Hepatocyte (in vitro differentiated cells): ENCODE data around the gene SHH.

Experiments used
- EZH2 ChIP-seq: fragments of 200-600 bp; sonication (generic); IDR thresholded peaks from 2 replicates; pipeline ENCODE4 v1.6.1; 2016; ENCODE audit warnings: antibody characterized with exemption, mild to moderate bottlenecking, borderline replicate concordance
- EZH2phosphoT487 ChIP-seq: fragments of 200-600 bp; sonication (generic); IDR thresholded peaks from one replicate; pipeline ENCODE4 v1.6.1; 2018; ENCODE audit warnings: antibody characterized with exemption, mild to moderate bottlenecking, low read depth, moderate library complexity; ENCODE audit not compliant: unreplicated experiment, severe bottlenecking
- TF ChIP-seq, protein P1 (sequence below): fragments of 200-600 bp; sonication (generic); IDR thresholded peaks from 2 replicates; pipeline ENCODE4 v1.5.1; 2016; ENCODE audit warnings: antibody characterized with exemption, mild to moderate bottlenecking; ENCODE audit not compliant: poor library complexity

DNA sequence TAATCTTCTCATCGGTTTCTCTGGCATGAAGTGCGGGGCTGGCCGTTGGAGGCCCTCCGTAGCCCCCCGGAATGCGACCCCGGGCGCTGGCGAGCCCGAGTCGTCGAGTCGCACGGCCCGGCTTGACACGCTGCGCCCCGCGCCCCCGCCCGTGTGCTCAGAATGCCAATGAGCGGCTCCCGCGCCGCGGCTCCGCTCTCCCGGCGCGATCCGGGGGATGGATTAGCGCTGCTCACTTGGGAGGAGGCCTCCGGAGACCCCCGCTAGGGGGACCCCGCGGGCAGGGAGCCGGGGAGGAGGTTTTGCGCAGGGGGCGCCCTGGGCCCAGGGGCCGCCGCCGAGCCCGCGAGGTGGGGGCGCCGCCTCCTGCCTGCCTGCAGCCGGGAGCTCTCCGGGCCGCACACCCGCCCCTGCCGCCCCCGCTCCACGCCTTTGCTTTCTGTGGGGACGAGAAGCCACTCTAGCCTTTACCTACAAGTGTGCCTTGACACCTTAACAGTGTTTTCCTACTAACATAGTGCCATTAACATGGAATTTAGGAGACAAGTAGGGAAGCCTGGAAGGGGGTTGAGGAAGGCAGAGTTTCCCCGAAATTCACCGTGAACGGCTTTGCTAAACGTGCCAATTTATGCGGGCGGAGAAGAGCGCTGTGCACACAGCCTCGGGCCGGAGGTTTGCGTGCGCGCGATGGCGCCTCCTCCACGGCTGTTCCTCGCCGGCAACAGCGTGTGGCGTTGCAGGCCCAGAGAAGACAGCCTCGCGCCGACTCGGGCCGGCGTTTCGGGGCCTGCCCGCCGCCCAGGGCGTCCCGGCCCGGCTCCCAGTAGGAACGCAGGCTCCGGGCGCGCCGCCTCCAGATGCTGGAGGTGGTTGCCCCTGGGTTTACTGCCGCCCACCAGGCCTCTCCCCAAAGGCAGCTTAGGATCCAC, 7.1 kb downstream of the SHH start:
- TF ChIP-seq, protein P1, sequence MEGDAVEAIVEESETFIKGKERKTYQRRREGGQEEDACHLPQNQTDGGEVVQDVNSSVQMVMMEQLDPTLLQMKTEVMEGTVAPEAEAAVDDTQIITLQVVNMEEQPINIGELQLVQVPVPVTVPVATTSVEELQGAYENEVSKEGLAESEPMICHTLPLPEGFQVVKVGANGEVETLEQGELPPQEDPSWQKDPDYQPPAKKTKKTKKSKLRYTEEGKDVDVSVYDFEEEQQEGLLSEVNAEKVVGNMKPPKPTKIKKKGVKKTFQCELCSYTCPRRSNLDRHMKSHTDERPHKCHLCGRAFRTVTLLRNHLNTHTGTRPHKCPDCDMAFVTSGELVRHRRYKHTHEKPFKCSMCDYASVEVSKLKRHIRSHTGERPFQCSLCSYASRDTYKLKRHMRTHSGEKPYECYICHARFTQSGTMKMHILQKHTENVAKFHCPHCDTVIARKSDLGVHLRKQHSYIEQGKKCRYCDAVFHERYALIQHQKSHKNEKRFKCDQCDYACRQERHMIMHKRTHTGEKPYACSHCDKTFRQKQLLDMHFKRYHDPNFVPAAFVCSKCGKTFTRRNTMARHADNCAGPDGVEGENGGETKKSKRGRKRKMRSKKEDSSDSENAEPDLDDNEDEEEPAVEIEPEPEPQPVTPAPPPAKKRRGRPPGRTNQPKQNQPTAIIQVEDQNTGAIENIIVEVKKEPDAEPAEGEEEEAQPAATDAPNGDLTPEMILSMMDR: peak; percentile 56
- no peak for TF ChIP-seq EZH2
- TF ChIP-seq EZH2phosphoT487: no peak
